Mucosa of descending colon (tissue), 3 donors: ENCODE measurements around the gene C1R. TPM values are rescaled to one million over a fixed set of nuclear protein-coding genes. Genes with fewer than 3 reads are reported as not detected.

Source experiments
- ATAC-seq: fragments of 200-7000 bp; cut with Tn5 transposase; one replicate; pipeline ENCODE4 v1.9.1; 2020; ENCODE audit warnings: mild to moderate bottlenecking, moderate library complexity
- DNase-seq, 3 donors: peaks; one replicate each; pipeline ENCODE4 v3.0.0-alpha.2; 2020
- H3K36me3 ChIP-seq: fragments of 200-600 bp; one replicate; pipeline ENCODE4 v1.8.0; 2021; ENCODE audit warnings: low read depth, mild to moderate bottlenecking
- H3K4me1 ChIP-seq: fragments of 200-600 bp; one replicate; pipeline ENCODE4 v1.8.0; 2021; ENCODE audit warnings: low read depth, mild to moderate bottlenecking
- H3K4me3 ChIP-seq: fragments of 200-600 bp; one replicate; pipeline ENCODE4 v1.8.0; 2021; ENCODE audit warnings: mild to moderate bottlenecking
- H3K9me3 ChIP-seq: fragments of 200-600 bp; one replicate; pipeline ENCODE4 v1.8.0; 2021; ENCODE audit warnings: mild to moderate bottlenecking
- intact Hi-C, 2 donors: fragments of 100-400 bp; cut with DNase I in 1 of 2; cut with micrococcal nuclease in 1 of 2; formaldehyde crosslinking; loops; one replicate each; pipeline versions ENCODE4 v1.11.0 to v1.11.1; 2022; cut with DNase I, micrococcal nuclease
- total RNA-seq, 3 donors: library from RNA; stranded (reverse); fragmentation: NEBNext Ultra II Directional in 2 of 3; extraction: Animal tissue kit (Norgen Biotek cat#: 25700) in 2 of 3; gene quantifications; one replicate each; pipeline versions ENCODE4 v1.2.1 to v1.2.4, GENCODE V29; 2021 to 2023
- TF ChIP-seq, protein P1 (sequence below): fragments of 200-600 bp; IDR thresholded peaks from one replicate; pipeline ENCODE4 v1.8.0; 2022; ENCODE audit warnings: antibody characterized with exemption, mild to moderate bottlenecking
- donor health status: DM: no; HTN: no; CAD: no; lungs with moderate emphysema.
- donor health status: DM: no; HTN: no; CAD: no.
- donor health status: DM: no; HTN: yes; CAD: no.

Gene C1R
- total RNA-seq, 3 donors from 2014 or later: 38.7 to 273 (median 222) TPM

DNA sequence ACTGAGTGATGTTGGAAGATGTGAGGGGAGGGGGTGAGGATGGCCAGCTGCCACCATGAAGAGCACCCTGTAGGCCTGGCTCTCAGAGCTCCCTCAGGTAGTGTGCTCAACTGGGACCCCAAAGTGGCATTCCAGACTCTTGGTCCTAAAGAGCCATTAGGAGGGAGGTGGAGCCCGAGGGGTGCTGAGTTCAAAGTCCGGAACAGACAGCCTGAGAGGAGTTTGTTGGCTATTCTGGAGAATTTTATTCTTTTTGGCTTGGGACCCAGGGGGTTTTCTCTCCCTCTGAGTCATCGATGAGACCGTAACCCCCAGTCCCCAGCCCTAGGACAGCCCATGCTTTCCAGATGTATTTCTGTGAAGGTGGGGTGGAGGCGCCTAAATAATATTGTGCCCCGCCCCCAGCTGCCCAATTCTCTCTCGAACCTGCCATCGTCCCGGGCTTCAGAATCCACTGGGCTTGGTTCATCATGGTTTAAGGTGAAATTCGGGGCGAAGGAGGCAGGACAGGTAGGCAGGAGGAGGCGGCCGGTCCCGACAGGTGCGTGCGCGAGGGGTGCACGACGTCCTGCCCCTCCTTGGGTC lies 37.1 kb upstream of the C1R start:
- intact Hi-C loops: no loop called here
- ATAC-seq (peak; percentile 1), DNase-seq (peak in 1 of 3 donors; percentile 17)
- no peaks in the 10 kb centered on the region for H3K9me3 ChIP-seq
- H3K4me1 ChIP-seq: peaks cover 6% of the 10 kb centered on the region
- peak overlapping the region; percentile 11 for H3K4me3 ChIP-seq
- no peaks in the 10 kb centered on the region for H3K36me3 ChIP-seq
- TF ChIP-seq, protein P1, sequence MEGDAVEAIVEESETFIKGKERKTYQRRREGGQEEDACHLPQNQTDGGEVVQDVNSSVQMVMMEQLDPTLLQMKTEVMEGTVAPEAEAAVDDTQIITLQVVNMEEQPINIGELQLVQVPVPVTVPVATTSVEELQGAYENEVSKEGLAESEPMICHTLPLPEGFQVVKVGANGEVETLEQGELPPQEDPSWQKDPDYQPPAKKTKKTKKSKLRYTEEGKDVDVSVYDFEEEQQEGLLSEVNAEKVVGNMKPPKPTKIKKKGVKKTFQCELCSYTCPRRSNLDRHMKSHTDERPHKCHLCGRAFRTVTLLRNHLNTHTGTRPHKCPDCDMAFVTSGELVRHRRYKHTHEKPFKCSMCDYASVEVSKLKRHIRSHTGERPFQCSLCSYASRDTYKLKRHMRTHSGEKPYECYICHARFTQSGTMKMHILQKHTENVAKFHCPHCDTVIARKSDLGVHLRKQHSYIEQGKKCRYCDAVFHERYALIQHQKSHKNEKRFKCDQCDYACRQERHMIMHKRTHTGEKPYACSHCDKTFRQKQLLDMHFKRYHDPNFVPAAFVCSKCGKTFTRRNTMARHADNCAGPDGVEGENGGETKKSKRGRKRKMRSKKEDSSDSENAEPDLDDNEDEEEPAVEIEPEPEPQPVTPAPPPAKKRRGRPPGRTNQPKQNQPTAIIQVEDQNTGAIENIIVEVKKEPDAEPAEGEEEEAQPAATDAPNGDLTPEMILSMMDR: no peak

GRCh38 chr12:7128681-7129286 lies 36.5 kb upstream of the C1R start, which contains the start of gene RBP5:
TSS of gene RBP5 (minus strand) at chr12:7128889. CDS start at chr12:7128775, 114 bp downstream.
- Histone ChIP-seq H3K4me1 (peaks cover 6% of the 10 kb centered on the region), H3K36me3 (no peaks in the 10 kb centered on the region), H3K9me3 (no peaks in the 10 kb centered on the region), H3K4me3 (peak within 1 kb of the TSS; percentile 11)
- TF ChIP-seq, protein P1: no peak
- intact Hi-C loops: no loop called here
- ATAC-seq (no peak), DNase-seq (no peak)

DNA sequence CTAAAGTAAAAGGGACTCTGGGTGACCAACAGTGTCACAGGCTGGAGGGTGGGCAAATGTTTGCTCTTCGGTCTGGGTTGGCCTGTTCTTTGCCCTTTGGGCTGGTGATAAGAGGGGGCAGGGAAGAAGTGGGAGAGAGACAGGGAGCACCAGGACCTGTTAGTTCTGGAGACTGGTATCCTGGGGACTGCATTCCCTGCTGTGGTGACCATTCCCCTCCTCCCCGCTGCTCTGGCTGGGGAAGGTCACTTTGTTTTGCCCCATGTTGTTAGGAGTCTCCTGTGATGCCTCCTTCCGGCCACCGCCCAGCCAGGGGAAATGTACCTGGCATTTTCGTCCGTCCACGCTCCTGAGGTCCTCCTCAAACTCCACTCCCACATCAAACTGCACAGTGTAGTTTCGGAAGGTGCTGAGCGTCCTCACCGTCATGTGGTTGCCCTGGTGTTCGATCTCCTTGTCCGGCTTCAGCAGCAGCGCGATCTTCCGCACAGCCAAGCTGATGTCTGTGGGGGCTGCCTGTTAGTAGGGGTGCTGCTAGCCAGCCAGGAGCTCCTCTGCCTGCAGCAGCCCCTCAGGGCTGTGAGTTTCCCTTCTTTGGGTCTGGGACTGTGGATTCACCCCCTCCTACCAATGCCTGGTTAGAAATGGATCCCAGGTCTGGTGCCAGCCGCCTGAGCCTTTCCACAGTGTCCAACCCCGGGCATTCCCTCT lies 35.8 kb upstream of the C1R start:
- Histone ChIP-seq H3K4me1 (peaks cover 6% of the 10 kb centered on the region), H3K36me3 (no peaks in the 10 kb centered on the region), H3K4me3 (no peak overlapping the region), H3K9me3 (no peaks in the 10 kb centered on the region)
- ATAC-seq: no peak
- TF ChIP-seq, protein P1: no peak
- intact Hi-C loops: no loop called here
- no peak for DNase-seq

DNA sequence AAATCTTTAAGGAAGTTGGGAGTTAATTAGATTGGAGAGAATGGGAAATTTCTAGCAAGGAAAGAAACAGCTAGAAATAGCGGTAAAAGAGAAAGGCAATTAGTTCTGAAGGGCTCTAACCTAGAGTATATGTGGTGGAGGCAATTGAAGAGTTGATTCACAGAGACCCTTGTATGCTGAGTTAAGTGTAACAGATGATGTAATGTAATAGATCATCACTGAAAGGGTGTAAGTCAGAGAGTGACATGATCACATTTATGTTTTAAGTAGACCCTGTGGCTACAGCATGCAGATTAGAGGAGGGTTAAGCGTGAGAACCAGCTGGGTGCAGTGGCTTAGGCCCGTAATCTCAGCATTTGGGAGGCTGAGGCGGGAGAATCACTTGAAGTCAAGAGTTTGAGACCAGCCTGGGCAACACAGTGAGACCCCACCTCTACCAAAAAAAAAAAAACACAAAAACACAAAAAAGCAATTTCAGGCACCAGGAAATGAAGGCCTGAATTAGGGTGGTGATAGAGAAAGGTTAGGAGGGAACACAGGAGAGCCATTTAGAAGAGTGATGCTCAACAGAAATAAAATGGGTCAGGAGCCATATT lies 33.5 kb upstream of the C1R start:
- ATAC-seq (no peak), DNase-seq (no peak)
- intact Hi-C loops: no loop called here
- Histone ChIP-seq H3K4me3 (no peak overlapping the region), H3K36me3 (no peaks in the 10 kb centered on the region), H3K4me1 (peaks cover 6% of the 10 kb centered on the region), H3K9me3 (no peaks in the 10 kb centered on the region)
- TF ChIP-seq, protein P1: no peak

DNA sequence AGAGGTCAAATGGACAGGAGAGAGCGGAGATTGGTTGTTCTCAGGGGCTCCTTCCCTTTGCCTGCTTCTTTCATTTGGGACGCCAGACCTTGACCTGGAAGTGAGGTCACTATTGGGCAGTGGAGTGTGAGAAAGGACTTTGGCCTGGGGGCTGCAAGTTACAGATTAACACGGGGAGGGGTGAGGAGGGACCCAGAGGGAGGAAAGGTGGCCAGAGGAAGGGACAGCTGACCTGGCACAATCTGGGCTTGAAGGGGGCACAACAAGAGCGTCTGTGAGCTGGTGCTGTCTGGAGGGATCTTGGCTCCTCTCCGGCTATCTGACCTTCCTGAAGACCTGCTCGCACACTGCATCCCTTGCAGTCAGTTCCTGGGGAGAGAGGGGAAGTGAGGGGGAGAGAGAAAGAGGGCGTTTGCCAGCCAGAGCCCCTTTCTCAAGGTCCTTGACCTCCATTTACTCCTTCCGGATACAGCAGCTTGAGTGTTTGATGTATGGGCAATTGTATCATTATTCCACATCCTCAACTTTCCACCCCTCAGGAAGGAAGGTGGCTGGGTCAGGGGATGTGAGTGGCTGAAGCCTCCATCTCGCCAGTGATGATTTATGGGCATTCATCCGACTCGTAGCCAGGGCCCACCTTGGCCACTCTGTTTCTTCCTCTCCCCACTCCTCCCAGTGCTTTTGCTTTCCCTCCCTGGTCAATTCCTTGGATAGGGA lies 31.7 kb upstream of the C1R start:
- Histone ChIP-seq H3K9me3 (no peaks in the 10 kb centered on the region), H3K4me1 (no peaks in the 10 kb centered on the region), H3K4me3 (no peak overlapping the region), H3K36me3 (no peaks in the 10 kb centered on the region)
- DNase-seq (no peak), ATAC-seq (no peak)
- TF ChIP-seq, protein P1: no peak
- intact Hi-C loops: no loop called here
